GM23338 (cell line): Measurements from ENCODE around the gene GATA5. TPM values are rescaled to one million over a fixed set of nuclear protein-coding genes. Genes with fewer than 3 reads are reported as not detected.

ENCODE experiments used
- CREB1 ChIP-seq: fragments of 250-450 bp; sonication (Bioruptor Pico); IDR thresholded peaks from 2 replicates; pipeline ENCODE4 v1.5.0; 2020; ENCODE audit warnings: low read depth, mild to moderate bottlenecking, moderate library complexity
- ETS1 ChIP-seq: IDR thresholded peaks from 2 replicates; pipeline ENCODE4 v1.6.1; 2016; ENCODE audit warnings: antibody characterized with exemption
- EZH2 ChIP-seq: fragments of 200-600 bp; sonication (generic); IDR thresholded peaks from one replicate; pipeline ENCODE4 v1.8.0; 2017; ENCODE audit warnings: antibody characterized with exemption, mild to moderate bottlenecking, low read depth; ENCODE audit not compliant: unreplicated experiment
- EZH2phosphoT487 ChIP-seq: fragments of 200-600 bp; sonication (generic); IDR thresholded peaks from one replicate; pipeline ENCODE4 v1.8.1; 2018; ENCODE audit warnings: antibody characterized with exemption; ENCODE audit not compliant: unreplicated experiment
- JUNB ChIP-seq: IDR thresholded peaks from one replicate; pipeline ENCODE4 v1.6.1; 2016; ENCODE audit warnings: antibody characterized with exemption; ENCODE audit not compliant: unreplicated experiment
- NANOG ChIP-seq: IDR thresholded peaks from 2 replicates; pipeline ENCODE4 v1.6.1; 2016; ENCODE audit warnings: antibody characterized with exemption, borderline replicate concordance
- POLR2AphosphoS5 ChIP-seq: IDR thresholded peaks from 2 replicates; pipeline ENCODE4 v1.6.1; 2016; ENCODE audit warnings: antibody characterized with exemption, low read depth
- STAT1 ChIP-seq: IDR thresholded peaks from one replicate; pipeline ENCODE4 v1.6.1; 2016; ENCODE audit warnings: antibody characterized with exemption; ENCODE audit not compliant: unreplicated experiment
- ZNF114 ChIP-seq: fragments of 250-450 bp; sonication (Bioruptor Pico); IDR thresholded peaks from 2 replicates; pipeline ENCODE4 v1.5.0; 2020; ENCODE audit warnings: mild to moderate bottlenecking, moderate library complexity
- ZNF462 ChIP-seq: fragments of 250-450 bp; sonication (Bioruptor Pico); IDR thresholded peaks from 2 replicates; pipeline ENCODE4 v1.5.0; 2020; ENCODE audit warnings: mild to moderate bottlenecking, moderate library complexity
- polyA plus RNA-seq: library from polyadenylated mRNA; unstranded; fragments of >200 nt; fragmentation: Nextera tagmentation; extraction: Ambion mirVana; gene quantifications from 2 replicates; pipeline ENCODE4 v1.2.1, GENCODE V29; 2016
- total RNA-seq: library from RNA; depleted of rRNA; stranded (reverse); fragments of >200 nt; shearing (Covaris generic); gene quantifications from 2 replicates; pipeline ENCODE4 v1.2.3, GENCODE V29; 2014

The GATA5 gene
- total and polyA plus RNA-seq, 2 experiments from 2014 or later: 0.60 to 0.73 TPM

GRCh38 chr20:62446481-62446880 lies 29.3 kb downstream of the GATA5 start (continued):
- no peak for TF ChIP-seq ZNF462 (CRISPR knock-in tag)
- TF ChIP-seq JUNB: no peak
- no peak for TF ChIP-seq POLR2AphosphoS5
- no peak for TF ChIP-seq STAT1
- no peak for TF ChIP-seq EZH2
- TF ChIP-seq NANOG: no peak
- TF ChIP-seq EZH2phosphoT487: no peak
- TF ChIP-seq ETS1: no peak
- no peak for TF ChIP-seq ZNF114 (CRISPR knock-in tag)
- TF ChIP-seq CREB1 (CRISPR knock-in tag): no peak
